ENCODE results near the gene ZFP91.
A peak's percentile ranks its signal among the peaks of the same experiment; 100 is the strongest.
"Not testable (repeated sequence)": the region's sequence is repeated elsewhere in the genome, so short reads cannot be mapped to it uniquely, and the experiment has no call there.

The ZFP91 gene, protein sequence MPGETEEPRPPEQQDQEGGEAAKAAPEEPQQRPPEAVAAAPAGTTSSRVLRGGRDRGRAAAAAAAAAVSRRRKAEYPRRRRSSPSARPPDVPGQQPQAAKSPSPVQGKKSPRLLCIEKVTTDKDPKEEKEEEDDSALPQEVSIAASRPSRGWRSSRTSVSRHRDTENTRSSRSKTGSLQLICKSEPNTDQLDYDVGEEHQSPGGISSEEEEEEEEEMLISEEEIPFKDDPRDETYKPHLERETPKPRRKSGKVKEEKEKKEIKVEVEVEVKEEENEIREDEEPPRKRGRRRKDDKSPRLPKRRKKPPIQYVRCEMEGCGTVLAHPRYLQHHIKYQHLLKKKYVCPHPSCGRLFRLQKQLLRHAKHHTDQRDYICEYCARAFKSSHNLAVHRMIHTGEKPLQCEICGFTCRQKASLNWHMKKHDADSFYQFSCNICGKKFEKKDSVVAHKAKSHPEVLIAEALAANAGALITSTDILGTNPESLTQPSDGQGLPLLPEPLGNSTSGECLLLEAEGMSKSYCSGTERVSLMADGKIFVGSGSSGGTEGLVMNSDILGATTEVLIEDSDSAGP

GRCh38 chr11:58578635-58579191 is at the start of gene ZFP91:
Gene ZFP91, plus strand, starts transcription at chr11:58579063. Its CDS starts 219 bp downstream, at chr11:58579282.
- DNase-seq = peak; percentile 86

GRCh38 chr11:58530236-58530635 is 48.6 kb upstream of the ZFP91 start:
- no peak for DNase-seq

DNA sequence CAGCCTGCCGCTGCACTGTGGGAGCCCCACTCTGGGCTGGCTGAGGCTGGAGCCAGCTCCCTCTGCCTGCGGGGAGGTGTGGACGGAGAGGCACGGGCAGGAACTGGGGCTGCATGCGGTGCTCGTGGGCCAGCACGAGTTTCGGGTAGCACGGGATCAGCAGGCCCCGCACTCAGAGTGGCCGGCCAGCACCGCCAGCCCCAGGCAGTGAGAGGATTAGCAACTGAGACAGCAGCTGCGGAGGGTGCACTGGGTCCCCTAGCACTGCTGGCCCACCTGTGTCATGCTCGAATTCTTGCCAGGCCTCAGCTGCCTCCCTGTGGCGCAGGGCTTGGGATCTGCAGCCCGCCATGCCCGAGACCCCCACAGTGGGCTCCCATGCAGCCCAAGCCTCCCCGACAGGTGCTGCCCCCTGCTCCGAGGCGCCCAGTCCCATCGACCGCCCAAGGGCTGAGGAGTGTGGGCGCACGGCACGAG is 47.0 kb upstream of the ZFP91 start:
- DNase-seq = no peak

GRCh38 chr11:58546841-58547240 is 32.0 kb upstream of the ZFP91 start:
- no peak for DNase-seq

GRCh38 chr11:58549644-58550043 is 29.2 kb upstream of the ZFP91 start:
- no peak for DNase-seq

GRCh38 chr11:58560842-58561241 is 18.0 kb upstream of the ZFP91 start:
- DNase-seq = no peak

DNA sequence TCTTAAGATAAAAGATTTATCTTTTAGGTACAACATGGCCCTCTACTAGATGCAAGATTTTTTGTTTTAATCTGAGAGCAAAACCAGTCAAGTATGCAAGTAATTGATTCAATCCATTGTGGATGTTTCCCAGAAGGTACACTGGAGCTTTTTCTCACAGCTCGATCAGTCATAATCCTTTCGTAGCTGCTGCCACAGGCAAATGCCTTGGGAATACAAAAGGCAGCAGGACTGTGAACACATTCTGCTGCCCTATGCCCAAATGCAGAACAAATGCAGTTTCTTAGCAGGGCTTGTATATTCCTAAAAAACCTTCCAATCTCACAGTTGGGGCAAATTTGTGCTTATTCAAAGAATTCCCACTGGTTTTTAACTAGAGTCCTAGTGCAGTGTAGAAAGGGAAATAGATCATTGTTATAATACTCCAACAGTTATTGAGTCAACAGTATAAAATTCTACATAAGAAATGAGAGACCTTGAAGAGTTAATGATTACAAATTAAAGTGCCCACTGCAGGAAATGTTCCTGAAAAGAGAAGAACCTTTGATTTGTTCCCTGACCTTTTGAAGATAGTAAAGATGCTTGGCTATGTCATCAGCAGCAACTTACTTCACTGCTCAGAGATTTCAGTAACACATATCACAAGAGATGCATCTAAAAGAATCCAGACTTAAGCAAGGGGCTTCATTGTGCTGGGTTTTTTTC is 17.3 kb upstream of the ZFP91 start:
- no peak for DNase-seq

DNA sequence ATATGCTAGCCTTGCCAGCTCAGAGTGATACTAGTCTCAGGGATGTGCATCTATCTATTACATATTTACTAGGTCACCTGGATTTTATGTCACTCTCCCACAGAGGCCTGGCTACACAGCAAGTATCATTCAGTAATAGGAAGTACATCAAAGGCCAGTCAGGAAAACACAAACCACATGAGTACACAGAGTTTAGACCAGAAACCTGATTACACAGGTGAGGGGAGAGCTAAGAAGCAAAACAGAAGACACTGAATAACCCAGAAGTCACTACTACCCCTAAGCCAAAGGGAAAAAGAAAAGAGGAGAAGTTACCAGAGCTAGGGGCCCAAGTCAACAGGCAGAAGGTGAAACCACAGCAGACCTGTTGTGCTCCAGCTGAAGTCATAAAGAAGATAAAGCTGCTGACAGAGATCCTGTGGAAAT is 16.5 kb upstream of the ZFP91 start:
- no peak for DNase-seq

GRCh38 chr11:58564231-58564630 is 14.6 kb upstream of the ZFP91 start:
- DNase-seq = no peak

DNA sequence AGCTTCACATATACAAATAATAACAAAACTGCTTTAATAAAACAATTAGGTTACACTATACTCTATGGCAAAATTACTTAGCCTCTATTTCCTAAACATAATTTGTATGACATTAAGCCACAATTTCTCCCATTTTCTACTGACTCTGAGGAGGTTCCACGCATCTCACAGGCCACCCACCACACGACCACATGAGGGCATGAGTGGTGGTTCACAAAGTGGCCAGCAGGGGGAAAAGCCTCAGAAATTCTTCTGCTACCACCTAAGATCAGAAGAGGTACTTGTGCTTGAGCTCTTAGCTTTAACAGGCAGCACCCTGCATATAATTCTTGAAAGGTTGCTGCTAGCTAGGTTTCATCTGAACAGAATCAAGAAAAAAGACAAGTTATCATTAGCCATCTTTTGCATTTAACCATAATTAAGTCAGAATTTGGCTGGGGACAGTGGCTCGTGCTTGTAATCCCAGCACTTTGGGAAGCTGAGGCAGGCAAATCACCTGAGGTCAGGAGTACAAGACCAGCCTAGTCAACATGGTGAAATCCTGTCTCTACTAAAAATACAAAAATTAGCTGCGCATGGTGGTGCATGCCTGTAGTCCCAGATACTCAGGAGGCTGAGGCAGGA is 10.9 kb upstream of the ZFP91 start:
- peak; percentile 24 for DNase-seq

GRCh38 chr11:58572906-58573305 is 6.0 kb upstream of the ZFP91 start:
- DNase-seq = not testable (repeated sequence)

- no peak for DNase-seq
These were observed 5.3 kb upstream of the ZFP91 start for GRCh38 chr11:58573451-58574104.

DNA sequence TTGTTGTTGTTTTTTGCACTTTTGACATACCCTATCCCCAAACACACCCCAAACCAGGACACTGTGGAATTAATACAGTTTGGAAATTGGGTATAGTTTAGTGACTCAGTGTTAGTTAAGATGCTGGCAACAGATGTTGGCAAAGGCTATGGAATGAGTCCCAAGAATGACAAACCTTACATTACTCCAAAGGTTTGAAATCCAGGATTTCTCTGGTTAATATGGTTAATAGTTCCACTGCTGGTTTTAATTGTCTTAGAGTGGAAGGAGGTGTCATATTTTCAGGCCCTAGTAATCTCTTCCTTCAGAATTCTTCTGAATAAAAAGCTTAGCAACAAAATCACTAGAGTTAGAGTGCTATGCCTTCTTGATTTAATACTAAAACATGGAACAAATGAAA is 4.0 kb upstream of the ZFP91 start:
- DNase-seq = no peak

DNA sequence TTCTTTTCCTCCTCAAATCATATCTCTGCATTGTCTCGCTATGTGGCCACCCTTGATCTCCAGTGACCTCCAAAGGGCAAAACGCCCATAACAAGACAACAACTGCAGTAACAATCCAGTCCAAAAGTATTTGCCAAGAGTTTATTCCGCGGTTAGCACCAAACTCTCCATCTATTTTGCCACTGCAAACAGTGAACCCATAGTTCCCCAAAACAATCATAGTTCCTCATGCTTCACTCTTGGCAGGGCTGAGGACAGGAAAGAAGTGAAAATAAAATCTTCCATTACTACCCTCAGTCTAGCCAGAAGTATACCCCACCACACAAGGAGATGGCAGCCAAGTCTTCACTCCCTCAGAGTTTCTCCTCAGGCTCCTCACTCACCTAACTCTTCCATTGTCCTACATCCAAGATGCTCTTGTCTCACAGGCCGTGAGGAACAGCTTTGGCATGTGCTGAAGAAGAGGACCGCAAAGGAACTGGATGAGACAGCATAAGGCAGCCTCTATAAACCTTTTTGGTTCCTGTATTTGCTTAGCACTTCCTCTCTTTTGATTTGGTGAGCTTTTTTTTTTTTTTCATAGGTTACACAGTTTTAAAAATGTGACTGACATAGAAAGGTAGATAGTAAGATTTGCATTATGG is 3.4 kb upstream of the ZFP91 start, which contains the start of gene LPXN:
TSS of gene LPXN (minus strand) at position 480 of the 644 bp plus-strand sequence. CDS start at position 396, 84 bp downstream.
- DNase-seq = no peak

GRCh38 chr11:58576887-58577471 is 1.9 kb upstream of the ZFP91 start:
- DNase-seq = peak; percentile 20

DNA sequence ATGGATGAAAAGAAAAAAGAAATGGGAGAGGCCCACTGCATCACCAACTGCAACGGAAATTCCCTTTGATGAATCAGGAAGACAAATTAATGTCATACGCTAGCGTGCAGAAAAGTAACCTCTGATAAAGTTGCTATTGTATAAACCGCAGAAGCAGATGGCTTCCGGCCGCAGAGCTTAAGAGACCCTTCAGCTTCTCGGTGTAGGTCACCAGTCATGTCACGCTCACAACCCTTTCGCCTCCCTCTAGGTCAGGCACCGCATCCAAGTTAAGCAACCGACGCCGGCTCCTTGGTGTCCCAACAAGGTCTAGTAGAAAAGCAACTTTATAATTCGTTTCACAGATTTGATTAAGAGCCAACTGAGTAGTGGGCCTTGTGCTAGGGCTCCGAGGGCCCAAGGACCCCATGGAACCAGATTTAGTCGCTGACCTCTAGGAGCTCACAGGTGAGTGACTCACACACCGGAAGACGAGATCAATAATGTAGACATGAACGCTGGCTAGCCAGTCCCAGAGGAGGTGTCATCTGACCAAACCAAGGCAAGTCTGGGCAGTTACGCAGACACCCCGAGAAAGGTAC is 1.2 kb upstream of the ZFP91 start:
- no peak for DNase-seq

DNA sequence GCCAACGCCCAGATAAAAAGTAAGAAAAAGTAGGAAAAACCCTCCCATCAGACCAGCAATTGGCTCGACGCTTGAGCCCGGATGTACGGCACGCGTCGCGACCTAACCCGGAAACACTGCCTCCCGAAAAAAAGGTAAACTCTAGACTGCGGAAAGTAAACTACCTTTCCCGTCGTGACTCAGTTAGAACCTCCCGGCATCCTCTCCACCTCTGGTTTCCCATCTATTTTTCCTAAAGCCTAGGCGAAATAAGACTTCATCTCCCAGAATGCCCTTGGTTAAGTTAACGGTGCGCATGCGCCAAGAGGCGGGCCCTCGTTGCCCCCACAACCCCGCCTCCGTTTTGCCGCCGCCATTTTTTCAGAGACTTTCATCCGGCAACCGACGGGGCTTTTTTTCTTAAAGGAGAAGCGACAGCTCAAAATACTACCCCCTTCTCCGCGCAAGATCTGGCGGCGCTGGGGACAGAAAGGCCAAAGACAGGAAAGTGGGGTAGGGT is 678 bp upstream of the ZFP91 start:
- DNase-seq = peak; percentile 96

GRCh38 chr11:58579192-58580129 is 598 bp downstream of the ZFP91 start:
- peak; percentile 88 for DNase-seq

DNA sequence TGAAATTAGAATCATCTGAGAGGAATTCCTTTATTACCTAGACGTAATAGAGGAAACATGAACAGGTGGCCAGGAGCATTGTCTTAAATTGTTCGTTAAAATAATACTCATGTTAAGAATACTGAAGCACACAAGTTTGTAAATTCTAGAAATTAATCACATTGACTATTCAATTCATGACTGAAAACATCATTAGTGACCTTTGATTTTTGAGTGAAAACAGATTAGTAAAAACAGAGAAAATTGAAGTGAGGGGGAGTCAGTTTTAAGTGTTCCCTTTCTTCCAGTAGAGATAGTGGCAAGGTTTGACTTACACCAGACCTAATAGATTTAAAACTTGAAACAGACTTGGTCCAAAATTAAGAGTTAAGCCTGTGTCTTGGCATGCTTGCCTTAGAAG is 1.4 kb downstream of the ZFP91 start:
- DNase-seq = peak; percentile 12

- DNase-seq = no peak
These were observed 3.6 kb downstream of the ZFP91 start for GRCh38 chr11:58582437-58582836.

All from NCI-H2171 treated with DMSO at 0.1 percent for 48 hours (cell line).